ENCODE results near the gene IL26.

IL26 gene

GRCh38 chr12:68259318-68259940, 33.8 kb upstream of the IL26 start:
- Histone ChIP-seq H3K79me2 (ENCODE audit: control insufficient read depth, low read length) (no peaks in the 10 kb centered on the region), H3K9me2 (replicated peaks; ENCODE audit: control insufficient read depth, low read length) (no peaks in the 10 kb centered on the region), H3F3A (ENCODE audit: control insufficient read depth, insufficient read depth) (no peaks in the 10 kb centered on the region), H3K4me2 (ENCODE audit: low read length) (no peak overlapping the region), H3K36me3 (ENCODE audit: control insufficient read depth, low read length) (no peaks in the 10 kb centered on the region), H3K4me1 (ENCODE audit: control insufficient read depth, low read length) (no peaks in the 10 kb centered on the region), H3K4me3 (ENCODE audit: low read length) (no peak overlapping the region), H3K27me3 (ENCODE audit: control insufficient read depth, low read length) (peaks cover 14% of the 10 kb centered on the region), H4K20me1 (ENCODE audit: control insufficient read depth, insufficient read depth, low read depth, low read length) (no peaks in the 10 kb centered on the region), H3K27ac (ENCODE audit: low read depth, low read length) (no peak overlapping the region), H3K9me3 (ENCODE audit: control insufficient read depth, insufficient read depth, low read length) (no peaks in the 10 kb centered on the region)
- no peak for TF ChIP-seq CTCF (IDR thresholded peaks at IDR 0.05; ENCODE audit: low read depth, low read length, poor library complexity, severe bottlenecking)
- TF ChIP-seq EZH2phosphoT487 (IDR thresholded peaks at IDR 0.05; ENCODE audit: borderline replicate concordance, low read length), result no peak

DNA sequence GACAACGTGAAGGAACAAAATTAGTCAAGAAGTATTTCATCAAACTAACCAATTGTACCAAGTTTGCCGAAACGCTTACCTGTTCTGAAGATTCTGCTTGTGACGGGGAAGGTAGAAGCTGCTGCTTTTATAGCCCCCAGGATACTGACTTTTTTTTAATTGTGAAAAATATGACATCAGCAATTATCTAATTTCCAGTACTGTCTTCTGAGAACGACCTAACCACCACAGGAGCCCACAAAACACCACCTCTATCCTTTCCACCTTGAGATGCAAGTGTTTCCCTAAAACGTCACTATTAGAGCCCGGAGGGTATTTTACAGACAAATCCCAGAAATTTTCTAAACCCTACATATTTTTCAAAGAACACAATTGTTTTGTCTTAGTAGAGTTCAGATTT, 27.9 kb upstream of the IL26 start, which contains the start of gene IL22:
IL22 (minus strand) TSS at position 101 of the 400 bp plus-strand sequence. CDS start 156 bp downstream, outside the sequence.
- Histone ChIP-seq H3K9me3 (ENCODE audit: control insufficient read depth, insufficient read depth, low read length) (no peaks in the 10 kb centered on the region), H3K79me2 (ENCODE audit: control insufficient read depth, low read length) (no peaks in the 10 kb centered on the region), H4K20me1 (ENCODE audit: control insufficient read depth, insufficient read depth, low read depth, low read length) (no peaks in the 10 kb centered on the region)

DNA sequence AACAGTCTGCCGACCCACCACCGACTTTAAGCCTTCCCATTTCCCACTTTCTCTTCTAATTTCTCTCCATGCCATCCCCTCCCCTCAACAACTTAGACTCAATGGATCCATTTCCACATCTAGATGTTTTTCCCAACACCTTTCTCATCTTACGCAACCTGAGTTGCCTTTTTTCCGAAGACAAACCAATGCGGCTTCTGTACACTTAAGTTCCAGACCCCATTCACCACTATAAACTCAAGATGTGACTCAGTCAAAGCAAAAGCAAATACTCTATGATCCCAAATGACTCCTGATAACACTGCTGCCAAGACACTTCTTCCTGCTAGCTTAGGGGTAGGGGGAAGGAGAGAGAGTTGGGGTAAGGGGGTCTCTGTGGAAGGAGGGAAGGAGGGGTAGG, 26.5 kb upstream of the IL26 start:
- H3K9me3 ChIP-seq (ENCODE audit: control insufficient read depth, insufficient read depth, low read length), result no peaks in the 10 kb centered on the region
- no peaks in the 10 kb centered on the region for H4K20me1 ChIP-seq (ENCODE audit: control insufficient read depth, insufficient read depth, low read depth, low read length)
- H3K79me2 ChIP-seq (ENCODE audit: control insufficient read depth, low read length), result no peaks in the 10 kb centered on the region
- H3K4me3 ChIP-seq (ENCODE audit: low read length), result no peak overlapping the region
- no peaks in the 10 kb centered on the region for H3K36me3 ChIP-seq (ENCODE audit: control insufficient read depth, low read length)
- TF ChIP-seq CTCF (IDR thresholded peaks at IDR 0.05; ENCODE audit: low read depth, low read length, poor library complexity, severe bottlenecking), result no peak
- no peak for TF ChIP-seq EZH2phosphoT487 (IDR thresholded peaks at IDR 0.05; ENCODE audit: borderline replicate concordance, low read length)
- H3K4me2 ChIP-seq (ENCODE audit: low read length), result no peak overlapping the region
- H3K27me3 ChIP-seq (ENCODE audit: control insufficient read depth, low read length), result peaks cover 7% of the 10 kb centered on the region
- no peaks in the 10 kb centered on the region for H3F3A ChIP-seq (ENCODE audit: control insufficient read depth, insufficient read depth)
- no peak overlapping the region for H3K27ac ChIP-seq (ENCODE audit: low read depth, low read length)
- no peaks in the 10 kb centered on the region for H3K4me1 ChIP-seq (ENCODE audit: control insufficient read depth, low read length)
- no peaks in the 10 kb centered on the region for H3K9me2 ChIP-seq (replicated peaks; ENCODE audit: control insufficient read depth, low read length)

More for the DNA sequence above, 27.9 kb upstream of the IL26 start, which contains the start of gene IL22:
- H3K4me2 ChIP-seq (ENCODE audit: low read length), result no peak within 1 kb of the TSS
- no peaks in the 10 kb centered on the region for H3K4me1 ChIP-seq (ENCODE audit: control insufficient read depth, low read length)
- H3K27me3 ChIP-seq (ENCODE audit: control insufficient read depth, low read length), result peaks cover 7% of the 10 kb centered on the region; the same call in 1 of the 2 replicates
- no peak within 1 kb of the TSS for H3K4me3 ChIP-seq (ENCODE audit: low read length)
- no peak within 1 kb of the TSS for H3K27ac ChIP-seq (ENCODE audit: low read depth, low read length)
- H3K9me2 ChIP-seq (replicated peaks; ENCODE audit: control insufficient read depth, low read length), result no peaks in the 10 kb centered on the region
- H3F3A ChIP-seq (ENCODE audit: control insufficient read depth, insufficient read depth), result no peaks in the 10 kb centered on the region
- TF ChIP-seq CTCF (IDR thresholded peaks at IDR 0.05; ENCODE audit: low read depth, low read length, poor library complexity, severe bottlenecking) (no peak), EZH2phosphoT487 (IDR thresholded peaks at IDR 0.05; ENCODE audit: borderline replicate concordance, low read length) (no peak)
- no peaks in the 10 kb centered on the region for H3K36me3 ChIP-seq (ENCODE audit: control insufficient read depth, low read length)
